GM21390 (cell line): Measurements from ENCODE around the gene FPR3.
"Not testable (repeated sequence)": the region's sequence is repeated elsewhere in the genome, so short reads cannot be mapped to it uniquely, and the experiment has no call there.

Source experiments
- ATAC-seq: cut with Tn5 transposase; IDR thresholded peaks from one replicate; pipeline ENCODE4 v1.9.1; 2021; ENCODE audit not compliant: unreplicated experiment

The FPR3 gene, protein sequence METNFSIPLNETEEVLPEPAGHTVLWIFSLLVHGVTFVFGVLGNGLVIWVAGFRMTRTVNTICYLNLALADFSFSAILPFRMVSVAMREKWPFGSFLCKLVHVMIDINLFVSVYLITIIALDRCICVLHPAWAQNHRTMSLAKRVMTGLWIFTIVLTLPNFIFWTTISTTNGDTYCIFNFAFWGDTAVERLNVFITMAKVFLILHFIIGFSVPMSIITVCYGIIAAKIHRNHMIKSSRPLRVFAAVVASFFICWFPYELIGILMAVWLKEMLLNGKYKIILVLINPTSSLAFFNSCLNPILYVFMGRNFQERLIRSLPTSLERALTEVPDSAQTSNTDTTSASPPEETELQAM

DNA sequence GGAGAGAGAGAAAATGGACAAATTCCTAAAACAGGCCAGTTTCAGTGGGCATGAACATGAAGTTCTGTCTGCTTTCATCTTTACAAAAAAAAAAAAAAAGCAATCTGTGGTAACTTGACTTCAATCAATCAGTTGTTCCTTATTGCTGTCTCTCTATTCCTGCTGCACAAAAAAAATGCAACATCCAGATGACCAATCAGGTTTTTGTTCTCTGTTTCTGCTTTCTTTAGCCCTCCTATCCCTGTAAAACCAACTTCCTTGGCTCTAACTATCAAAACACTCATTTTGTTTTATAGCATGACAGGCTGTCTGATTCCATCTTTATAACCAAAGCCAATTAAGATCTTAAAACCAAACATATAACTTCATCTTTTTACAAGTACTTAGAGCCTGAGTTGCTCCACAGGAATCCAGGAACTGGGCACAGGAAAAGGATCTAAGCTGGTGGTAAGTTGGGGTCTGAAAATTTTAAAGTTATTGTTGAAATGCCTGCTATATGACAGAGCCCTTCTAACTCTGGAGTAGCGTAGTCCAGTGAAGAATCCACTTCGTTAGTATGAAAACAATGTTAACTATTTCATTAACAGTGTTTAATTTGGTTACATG is at the start of gene FPR3:
Gene FPR3 (plus strand): TSS at position 273 of the 606 bp plus-strand sequence. CDS start 28,592 bp downstream, outside the sequence.
- no peak for ATAC-seq

DNA sequence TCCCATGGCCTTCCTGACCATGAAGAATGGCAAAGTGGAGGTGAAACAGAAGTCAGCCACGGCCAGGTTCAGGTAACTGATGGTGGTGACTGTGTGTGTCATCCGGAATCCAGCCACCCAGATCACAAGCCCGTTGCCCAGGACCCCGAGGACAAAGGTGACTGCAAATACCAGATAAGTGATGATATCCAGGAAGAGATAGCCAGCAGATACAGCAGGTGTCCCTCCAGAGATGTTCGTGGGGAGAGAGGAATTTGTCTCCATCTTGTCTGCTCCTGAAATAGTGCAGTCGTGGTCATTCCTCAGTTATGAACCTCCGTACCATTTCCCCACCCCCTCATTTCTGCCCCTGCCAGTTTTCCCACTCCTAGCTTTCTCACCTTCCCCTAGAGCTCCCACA is 48.2 kb upstream of the FPR3 start:
- no peak for ATAC-seq

DNA sequence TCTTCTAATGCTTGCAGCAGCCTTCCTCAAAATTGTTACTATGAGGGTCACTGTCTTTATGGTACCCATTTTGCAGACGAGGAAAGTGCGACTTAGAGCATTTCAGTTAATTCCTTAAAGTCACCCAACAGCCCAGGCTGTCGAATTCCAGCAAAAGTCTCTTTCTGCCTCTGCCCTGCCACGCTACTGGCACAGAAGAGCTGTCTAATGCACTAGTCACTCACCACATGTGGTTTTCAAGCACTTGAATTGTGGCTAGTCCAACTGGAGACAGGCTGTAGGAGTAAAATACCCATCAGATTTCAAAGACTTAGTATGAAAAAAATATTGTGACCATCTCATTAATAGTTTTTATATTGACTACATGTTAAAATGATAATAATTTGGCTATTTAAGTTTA is 45.0 kb upstream of the FPR3 start:
- no peak for ATAC-seq

GRCh38 chr19:51750400-51751094 is 44.4 kb upstream of the FPR3 start:
- ATAC-seq = no peak

DNA sequence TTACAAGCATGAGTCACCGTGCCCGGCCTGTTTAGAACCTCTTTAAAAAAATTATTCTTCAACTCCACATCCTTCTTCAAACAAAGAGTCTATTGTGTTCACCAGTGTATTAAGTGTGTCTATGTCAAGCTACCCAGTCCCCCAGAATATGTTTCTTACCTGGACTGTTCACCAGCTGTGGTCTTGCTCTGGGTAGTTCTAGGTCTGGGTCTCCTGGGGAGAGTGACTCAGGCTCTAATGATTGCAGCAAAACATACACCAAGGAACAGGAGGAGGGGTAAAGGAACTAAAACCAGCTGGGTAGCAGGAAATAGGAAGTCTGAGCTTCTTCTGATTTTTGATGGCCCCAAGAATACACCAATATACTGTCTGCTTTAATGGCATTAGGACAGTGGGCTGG is 43.3 kb upstream of the FPR3 start, which contains the start of gene FPR1:
Gene FPR1 (minus strand): TSS at position 224 of the 400 bp plus-strand sequence. CDS start 4,884 bp downstream, outside the sequence.
- ATAC-seq = no peak

DNA sequence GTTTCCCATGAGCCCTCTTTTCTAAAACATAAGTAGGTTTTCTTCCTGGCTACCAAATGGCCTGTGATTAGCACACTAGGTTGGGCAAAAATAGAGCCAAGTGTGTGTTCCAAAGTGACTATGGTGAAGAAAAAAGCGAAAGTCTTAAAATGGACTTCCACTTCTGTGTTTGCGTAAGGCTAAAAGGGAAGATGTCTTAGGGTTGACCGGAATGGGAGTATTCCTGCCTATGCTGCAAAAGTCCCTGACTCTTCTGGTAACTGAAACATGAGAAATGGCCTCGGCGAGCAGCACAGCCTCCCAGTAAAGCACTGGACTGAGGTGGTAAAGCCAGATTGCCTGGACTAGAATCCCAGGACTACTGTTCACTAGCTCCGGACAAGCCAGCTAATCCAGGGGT is 40.8 kb upstream of the FPR3 start:
- no peak for ATAC-seq

- no peak for ATAC-seq
These were observed 40.2 kb upstream of the FPR3 start for GRCh38 chr19:51754770-51755169.

- no peak for ATAC-seq
These were observed 39.4 kb upstream of the FPR3 start for GRCh38 chr19:51755571-51755970.

DNA sequence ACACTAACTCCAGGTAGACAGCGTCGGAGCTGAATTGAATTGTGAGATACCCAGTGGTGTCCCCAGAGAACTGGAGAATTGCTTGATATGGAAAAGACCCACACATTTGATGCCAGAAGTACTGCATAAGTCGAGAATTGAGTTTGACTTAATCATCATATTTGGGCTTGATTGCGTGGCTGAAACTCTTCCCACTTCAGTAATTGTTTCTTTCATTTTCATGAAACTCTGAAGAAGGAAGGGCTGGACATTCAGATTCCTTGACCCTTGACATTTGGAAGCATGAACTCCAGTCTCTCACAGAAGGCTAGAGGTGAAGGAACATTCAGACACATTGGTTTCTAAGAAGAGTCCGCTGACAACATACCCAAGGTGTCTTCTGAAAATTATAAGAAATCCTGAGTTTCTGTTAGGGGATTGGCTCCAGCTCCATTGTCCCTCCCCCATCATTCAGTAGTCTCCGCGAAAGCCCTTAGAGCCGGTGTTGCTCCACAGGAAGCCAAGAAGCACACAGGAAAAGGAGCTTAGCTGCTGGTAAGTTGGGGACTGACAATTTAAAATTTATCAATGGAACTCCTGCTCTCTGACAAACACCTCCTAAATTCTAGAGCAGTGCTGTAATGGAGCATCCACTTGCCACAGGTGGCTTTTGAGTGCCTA is 34.1 kb upstream of the FPR3 start, which contains the start of gene FPR2:
Gene FPR2 (plus strand): TSS at position 484 of the 660 bp plus-strand sequence. CDS start 7,479 bp downstream, outside the sequence.
- ATAC-seq = no peak

DNA sequence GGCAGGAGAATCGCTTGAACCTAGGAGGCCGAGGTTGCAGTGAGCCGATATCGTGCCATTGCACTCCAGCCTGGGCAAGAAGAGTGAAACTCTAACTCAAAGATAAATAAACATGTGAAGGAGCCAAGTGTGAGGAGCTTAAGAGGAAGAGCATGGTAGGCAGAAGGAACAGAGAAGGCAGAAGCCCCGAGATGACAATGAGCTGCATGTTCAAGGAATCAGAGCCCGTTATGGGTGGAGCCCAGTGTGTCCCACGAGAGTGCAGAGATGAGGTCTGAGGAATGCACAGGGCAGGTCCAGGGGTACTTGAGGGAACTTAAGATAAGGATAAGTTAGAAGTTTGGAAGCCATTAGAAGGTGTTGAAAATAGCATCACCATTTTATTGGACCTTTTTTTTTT is 33.3 kb upstream of the FPR3 start:
- no peak for ATAC-seq

GRCh38 chr19:51765086-51765485 is 29.9 kb upstream of the FPR3 start:
- ATAC-seq = no peak

GRCh38 chr19:51766461-51766860 is 28.5 kb upstream of the FPR3 start:
- no peak for ATAC-seq

- ATAC-seq = no peak
These were observed 23.4 kb upstream of the FPR3 start for GRCh38 chr19:51771376-51772130.

DNA sequence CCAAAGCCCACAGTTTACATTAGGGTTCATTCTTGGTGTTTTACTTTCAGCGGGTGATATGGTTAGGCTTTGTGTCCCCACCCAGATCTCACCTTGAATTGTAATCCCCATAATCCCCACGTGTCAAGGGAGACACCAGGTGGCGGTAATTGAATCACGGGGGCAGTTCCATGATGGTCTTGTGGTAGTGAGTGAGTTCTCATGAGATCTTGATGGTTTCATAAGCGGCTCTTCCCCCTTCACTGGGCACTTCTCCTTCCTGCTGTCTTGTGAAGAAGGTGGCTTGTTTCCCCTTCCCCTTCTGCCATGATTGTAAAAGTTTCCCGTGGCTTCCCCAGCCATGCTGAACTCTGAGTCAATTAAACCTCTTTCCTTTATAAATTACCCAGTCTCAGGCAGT is 22.0 kb upstream of the FPR3 start:
- ATAC-seq = no peak

DNA sequence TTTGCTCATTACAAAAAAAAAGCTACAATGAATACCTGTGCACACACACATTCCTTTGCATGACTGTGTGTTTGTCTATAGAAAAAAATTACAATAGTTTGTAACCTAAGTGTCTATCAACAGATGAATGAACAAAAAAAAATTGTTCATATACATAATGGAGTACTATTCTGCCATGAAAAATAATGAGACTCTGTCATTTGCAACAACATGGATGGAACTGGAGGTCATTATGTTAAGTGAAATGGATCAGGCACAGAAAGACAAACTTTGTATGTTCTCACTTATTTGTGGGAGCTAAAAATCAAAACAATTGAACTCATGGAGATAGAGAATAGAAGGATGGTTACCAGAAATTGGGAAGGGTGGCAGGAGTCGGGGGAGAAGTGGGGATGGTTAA is 18.4 kb upstream of the FPR3 start:
- ATAC-seq = not testable (repeated sequence)

DNA sequence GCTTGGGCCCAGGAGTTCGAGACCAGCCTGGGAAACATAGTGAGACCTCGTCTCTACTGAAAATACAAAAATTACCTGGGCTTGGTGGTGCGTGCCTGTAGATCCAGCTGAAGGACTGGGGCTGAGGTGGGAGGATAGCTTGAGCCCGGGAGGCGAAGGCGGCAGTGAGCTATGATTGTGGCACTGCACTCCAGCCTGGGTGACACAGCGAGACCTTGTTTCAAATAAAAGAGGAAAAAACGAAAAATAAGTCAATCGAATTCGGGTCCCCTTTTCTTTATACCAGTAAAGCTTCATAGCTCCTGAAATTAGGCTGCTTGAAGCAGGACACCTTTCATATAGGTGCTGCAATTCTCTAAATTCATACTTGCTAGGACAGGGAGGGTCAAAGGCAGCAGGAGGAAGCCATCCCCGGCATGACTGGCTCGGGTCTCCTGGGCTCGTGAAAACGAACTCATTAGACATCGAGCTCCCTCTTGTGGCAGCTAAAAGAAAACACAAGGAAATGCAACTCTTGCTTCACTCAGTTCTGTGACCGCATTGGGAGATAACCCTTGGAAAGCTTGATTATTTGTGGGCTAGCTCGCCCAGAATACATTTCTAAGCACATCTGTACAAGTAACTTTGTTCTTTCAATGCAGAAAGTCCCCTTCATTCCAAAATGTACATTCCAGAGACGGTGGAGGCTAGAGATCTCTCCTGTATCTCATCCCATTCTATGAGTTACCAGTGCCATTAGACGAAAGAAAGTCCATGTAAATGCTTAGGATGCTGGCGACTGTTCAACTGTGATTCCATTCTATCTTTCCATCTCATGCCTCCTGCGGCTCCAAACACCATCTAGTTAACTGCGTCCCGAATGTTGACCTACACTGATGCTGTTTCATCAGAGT is 17.1 kb upstream of the FPR3 start:
- ATAC-seq = no peak

DNA sequence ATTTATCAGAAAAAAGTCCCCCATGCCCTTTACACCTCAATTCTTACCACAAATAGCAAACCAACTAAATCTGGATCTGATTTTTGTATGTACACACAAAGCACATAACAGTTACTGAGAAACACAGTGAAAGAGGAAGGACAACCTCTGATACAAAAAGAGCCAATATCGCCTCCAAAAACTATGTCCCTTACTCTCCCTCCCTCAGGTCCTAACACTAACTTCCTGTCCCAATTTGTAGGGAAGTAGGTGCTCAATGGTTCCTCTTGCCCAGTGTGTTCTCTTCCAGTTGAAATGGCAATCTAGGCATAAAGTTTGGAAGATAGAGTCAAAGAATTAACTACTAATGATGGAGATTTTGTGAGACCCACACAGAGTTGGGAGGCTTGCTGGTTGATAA is 15.8 kb upstream of the FPR3 start:
- no peak for ATAC-seq

DNA sequence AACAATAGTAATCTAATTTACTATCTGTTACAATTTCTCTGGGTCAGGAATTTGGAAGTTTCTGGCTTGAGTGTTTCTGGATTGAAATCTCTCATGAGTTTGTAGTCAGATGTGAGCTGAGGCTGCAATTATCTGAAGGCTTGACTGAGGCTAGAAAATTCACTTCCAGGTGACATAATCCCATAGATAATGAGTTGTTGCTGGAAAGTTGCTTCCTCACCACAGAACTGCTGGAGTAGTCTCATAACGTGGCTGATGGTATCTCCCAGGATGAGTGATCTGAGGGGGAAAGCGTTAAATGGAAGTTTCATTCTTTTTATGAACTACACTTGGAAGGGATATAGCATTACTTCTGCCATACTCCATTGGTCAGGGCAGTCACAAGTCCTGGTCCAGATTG is 15.3 kb upstream of the FPR3 start:
- no peak for ATAC-seq

GRCh38 chr19:51780270-51780669 is 14.7 kb upstream of the FPR3 start:
- ATAC-seq = no peak

DNA sequence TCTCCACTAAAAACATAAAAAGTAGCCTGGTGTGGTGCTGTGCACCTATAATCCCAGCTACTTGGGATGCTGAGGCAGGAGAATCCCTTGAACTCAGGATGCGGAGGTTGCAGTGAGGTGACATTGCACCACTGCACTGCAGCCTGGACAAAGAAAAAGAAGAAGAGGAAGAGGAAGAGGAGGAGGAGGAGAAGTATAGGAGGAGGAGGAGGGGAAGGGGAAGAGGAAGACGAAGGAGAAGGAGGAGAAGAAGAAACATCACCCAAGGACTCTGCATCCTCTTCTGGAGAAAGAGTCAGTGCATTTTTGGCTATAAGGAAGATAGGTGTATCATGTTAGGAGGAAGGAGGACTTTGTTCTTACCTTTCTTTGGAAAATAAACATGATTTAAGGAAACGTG is 13.0 kb upstream of the FPR3 start:
- no peak for ATAC-seq
